ENCODE results near the gene HSF2. TPM values are rescaled to one million over a fixed set of nuclear protein-coding genes. Genes with fewer than 3 reads are reported as not detected.

HSF2 gene
- total and polyA plus RNA-seq, 10 of the 15 experiments (the other 5 are each of a cell fraction or from before 2014, with no cell fraction given), result 9.5 to 38.3 (median 16.8) TPM

GRCh38 chr6:122389704-122390372 lies 9.6 kb upstream of the HSF2 start:
- RAD21 ChIA-PET (ENCODE audit: unreplicated experiment), result interaction anchor here (0.8 kb wide), 1 partner anchor 27 kb away, joined by 3 read pairs; no protein-coding TSS in a partner anchor
- H3K79me2 ChIP-seq (ENCODE audit: control insufficient read depth, insufficient read depth, low read length), result no peaks in the 10 kb centered on the region
- H3K4me3 ChIP-seq, result no peak overlapping the region
- ATAC-seq, result no peak
- no peak overlapping the region for H2AFZ ChIP-seq (ENCODE audit: control insufficient read depth, low read depth, low read length)
- SMC1A ChIA-PET (ENCODE audit: uncharacterized antibody, unreplicated experiment), result interaction anchor here (0.7 to 1.1 kb wide), 2 partner anchors 23 to 104 kb away, joined by 3 read pairs; no protein-coding TSS in a partner anchor
- H3K27ac ChIP-seq (ENCODE audit: control insufficient read depth, insufficient read depth), result no peak overlapping the region
- POLR2A ChIA-PET, result interaction anchor here (0.7 kb wide), 1 partner anchor 13 kb away, joined by 4 read pairs; no protein-coding TSS in a partner anchor
- no peak overlapping the region for H3K9ac ChIP-seq (ENCODE audit: control insufficient read depth, insufficient read depth, low read length)
- H3K9me3 ChIP-seq (replicated peaks; ENCODE audit: control insufficient read depth, insufficient read depth, low read length), result no peaks in the 10 kb centered on the region
- H3K27me3 ChIP-seq (replicated peaks in 1 of 2; ENCODE audit: control insufficient read depth in 2 of 2, insufficient read depth in 2 of 2, low read length in 1 of 2), result no peaks in the 10 kb centered on the region
- DNase-seq (ENCODE audit: low read depth, low spot score), result no peak
- whole genome bisulfite sequencing (ENCODE audit: insufficient coverage, insufficient replicate concordance, low lambda C conversion rate, missing lambda C conversion rate), result 35% methylated on average over 4 of the region's 4 CpGs
- H3K4me2 ChIP-seq (ENCODE audit: control insufficient read depth, insufficient read depth), result no peak overlapping the region
- in situ Hi-C loops (cut with MboI) (no loop called here), intact Hi-C loops (cut with micrococcal nuclease; ENCODE audit: unreplicated experiment) (no loop called here)
- TF ChIP-seq FOS (IDR thresholded peaks at IDR 0.05; ENCODE audit: borderline replicate concordance, extremely low read depth, insufficient read length) (no peak), NFXL1 (IDR thresholded peaks at IDR 0.05; ENCODE audit: borderline replicate concordance) (no peak), RELB (IDR thresholded peaks at IDR 0.05; ENCODE audit: low read depth) (no peak), YY1 (IDR thresholded peaks at IDR 0.05; ENCODE audit: low read depth, low read length) (no peak), SKIL (IDR thresholded peaks at IDR 0.05; ENCODE audit: low read depth, poor library complexity, severe bottlenecking) (no peak), NR2F1 (conservative IDR thresholded peaks at IDR 0.05) (no peak), PKNOX1 (IDR thresholded peaks at IDR 0.05) (no peak), E2F8 (IDR thresholded peaks at IDR 0.05; ENCODE audit: low read depth, partially characterized antibody) (no peak), SREBF2 (IDR thresholded peaks at IDR 0.05; ENCODE audit: low read length) (no peak), BCL3 (IDR thresholded peaks at IDR 0.05; ENCODE audit: borderline replicate concordance, insufficient read depth, low read depth, low read length, poor library complexity, severe bottlenecking) (no peak), ZBED1 (IDR thresholded peaks at IDR 0.05; ENCODE audit: borderline replicate concordance) (no peak), SPI1 (IDR thresholded peaks at IDR 0.05; ENCODE audit: borderline replicate concordance, insufficient read depth, low read depth, low read length) (no peak)
- no peak for FAIRE-seq
- BruUV-seq (replicated peaks), result no TSS peak
- no peaks in the 10 kb centered on the region for H4K20me1 ChIP-seq (ENCODE audit: control insufficient read depth, insufficient read depth)
- no peaks in the 10 kb centered on the region for H3K36me3 ChIP-seq (ENCODE audit: control insufficient read depth in 2 of 2, insufficient read depth in 2 of 2, low read length in 1 of 2)
- CTCF ChIA-PET, result interaction anchor here (2.0 kb wide), 1 partner anchor 141 kb away, joined by 6 read pairs; no protein-coding TSS in a partner anchor
- no peaks in the 10 kb centered on the region for H3K4me1 ChIP-seq (ENCODE audit: control insufficient read depth, insufficient read depth, low read length)
